RWPE2 (cell line): ENCODE results near the gene VWA2.

ENCODE experiments used
- ATAC-seq: fragments of 200-7000 bp; cut with Tn5 transposase; 3 replicates; pipeline ENCODE4 v1.9.1; 2021; ENCODE audit warnings: low read depth
- DNase-seq: peaks from one replicate; pipeline ENCODE4 v3.0.0-alpha.2; 2020; ENCODE audit warnings: low spot score
- H3K27ac ChIP-seq: fragments of 450-650 bp; 2 replicates; pipeline ENCODE4 v1.5.1; 2017; ENCODE audit warnings: mild to moderate bottlenecking; ENCODE audit not compliant: poor library complexity, severe bottlenecking
- H3K27me3 ChIP-seq: fragments of 250-450 bp; sonication (Bioruptor Pico); 2 replicates; pipeline ENCODE4 v1.5.1; 2021; ENCODE audit warnings: mild to moderate bottlenecking, moderate library complexity; ENCODE audit not compliant: insufficient read depth, poor library complexity, severe bottlenecking
- H3K36me3 ChIP-seq: fragments of 250-450 bp; sonication (Bioruptor Pico); 2 replicates; pipeline ENCODE4 v1.5.1; 2020; ENCODE audit warnings: low read depth, mild to moderate bottlenecking, moderate library complexity
- H3K4me1 ChIP-seq: fragments of 250-450 bp; sonication (Bioruptor Pico); 2 replicates; pipeline ENCODE4 v1.5.1; 2021; ENCODE audit warnings: mild to moderate bottlenecking, moderate library complexity; ENCODE audit not compliant: insufficient read depth, poor library complexity, severe bottlenecking
- H3K4me3 ChIP-seq: fragments of 250-450 bp; sonication (Bioruptor Pico); 2 replicates; pipeline ENCODE4 v1.5.1; 2021; ENCODE audit warnings: mild to moderate bottlenecking, moderate library complexity; ENCODE audit not compliant: severe bottlenecking
- H3K9me3 ChIP-seq: fragments of 250-450 bp; sonication (Bioruptor Pico); 2 replicates; pipeline ENCODE4 v1.5.1; 2021; ENCODE audit warnings: mild to moderate bottlenecking, moderate library complexity; ENCODE audit not compliant: severe bottlenecking
- TF ChIP-seq, protein P1 (sequence below): fragments of 450-650 bp; IDR thresholded peaks from one replicate; pipeline ENCODE4 v1.5.1; 2017; ENCODE audit warnings: mild to moderate bottlenecking, moderate library complexity; ENCODE audit not compliant: poor library complexity, severe bottlenecking

Gene VWA2

DNA sequence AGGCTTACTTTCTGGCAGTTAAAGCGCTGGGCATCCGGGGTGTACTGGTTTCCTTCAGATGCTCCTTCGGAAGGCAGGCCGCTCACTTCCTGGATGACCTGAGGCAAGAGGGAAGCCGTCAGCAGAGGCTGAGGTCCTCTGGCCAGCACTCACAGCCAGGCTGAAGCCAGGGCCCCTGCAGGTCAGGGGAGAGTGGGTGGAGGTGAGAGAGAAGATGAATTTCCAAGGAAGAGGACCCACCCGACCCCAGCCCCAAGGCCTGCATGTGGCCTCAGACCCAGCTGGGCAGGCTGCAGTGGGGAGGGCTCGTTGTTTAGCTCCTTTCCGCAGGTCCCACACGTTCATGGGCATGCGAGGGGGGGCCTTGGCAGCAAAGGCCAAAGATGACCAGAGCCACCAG, 71.3 kb downstream of the VWA2 start:
- H3K4me1 ChIP-seq: peaks cover 15% of the 10 kb centered on the region
- TF ChIP-seq, protein P1, sequence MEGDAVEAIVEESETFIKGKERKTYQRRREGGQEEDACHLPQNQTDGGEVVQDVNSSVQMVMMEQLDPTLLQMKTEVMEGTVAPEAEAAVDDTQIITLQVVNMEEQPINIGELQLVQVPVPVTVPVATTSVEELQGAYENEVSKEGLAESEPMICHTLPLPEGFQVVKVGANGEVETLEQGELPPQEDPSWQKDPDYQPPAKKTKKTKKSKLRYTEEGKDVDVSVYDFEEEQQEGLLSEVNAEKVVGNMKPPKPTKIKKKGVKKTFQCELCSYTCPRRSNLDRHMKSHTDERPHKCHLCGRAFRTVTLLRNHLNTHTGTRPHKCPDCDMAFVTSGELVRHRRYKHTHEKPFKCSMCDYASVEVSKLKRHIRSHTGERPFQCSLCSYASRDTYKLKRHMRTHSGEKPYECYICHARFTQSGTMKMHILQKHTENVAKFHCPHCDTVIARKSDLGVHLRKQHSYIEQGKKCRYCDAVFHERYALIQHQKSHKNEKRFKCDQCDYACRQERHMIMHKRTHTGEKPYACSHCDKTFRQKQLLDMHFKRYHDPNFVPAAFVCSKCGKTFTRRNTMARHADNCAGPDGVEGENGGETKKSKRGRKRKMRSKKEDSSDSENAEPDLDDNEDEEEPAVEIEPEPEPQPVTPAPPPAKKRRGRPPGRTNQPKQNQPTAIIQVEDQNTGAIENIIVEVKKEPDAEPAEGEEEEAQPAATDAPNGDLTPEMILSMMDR: no peak
- no peaks in the 10 kb centered on the region for H3K27me3 ChIP-seq
- H3K4me3 ChIP-seq: no peak overlapping the region
- no peak for ATAC-seq
- no peaks in the 10 kb centered on the region for H3K9me3 ChIP-seq
- DNase-seq: no peak
- H3K36me3 ChIP-seq: no peaks in the 10 kb centered on the region; the same call in 1 of the 2 replicates
- no peak overlapping the region for H3K27ac ChIP-seq

DNA sequence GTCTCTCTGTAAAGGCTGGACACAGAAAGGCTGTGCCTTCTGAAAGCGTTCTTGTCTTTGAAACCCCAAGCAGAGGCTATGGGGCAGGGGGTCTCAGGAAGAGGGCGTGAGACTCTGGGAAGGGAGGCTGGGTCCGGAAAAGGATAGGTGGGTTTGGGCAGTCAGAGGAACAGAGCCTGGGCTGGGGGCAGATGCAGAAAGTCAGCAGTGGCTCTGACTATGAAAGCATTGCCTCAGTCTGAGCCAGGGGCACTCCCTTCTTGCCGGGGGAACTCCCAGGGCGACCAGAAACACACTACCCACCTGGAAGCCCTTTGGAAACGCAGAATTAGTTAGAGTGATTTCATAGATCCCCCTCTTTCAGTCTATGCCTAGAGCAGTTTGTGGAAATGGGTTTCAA, 72.0 kb downstream of the VWA2 start:
- no peaks in the 10 kb centered on the region for H3K27me3 ChIP-seq
- H3K4me3 ChIP-seq: no peak overlapping the region
- TF ChIP-seq, protein P1: no peak
- no peak overlapping the region for H3K27ac ChIP-seq
- H3K4me1 ChIP-seq: peaks cover 15% of the 10 kb centered on the region
- no peaks in the 10 kb centered on the region for H3K9me3 ChIP-seq
- no peaks in the 10 kb centered on the region; the same call in 1 of the 2 replicates for H3K36me3 ChIP-seq
- ATAC-seq (no peak), DNase-seq (peak; percentile 26)

DNA sequence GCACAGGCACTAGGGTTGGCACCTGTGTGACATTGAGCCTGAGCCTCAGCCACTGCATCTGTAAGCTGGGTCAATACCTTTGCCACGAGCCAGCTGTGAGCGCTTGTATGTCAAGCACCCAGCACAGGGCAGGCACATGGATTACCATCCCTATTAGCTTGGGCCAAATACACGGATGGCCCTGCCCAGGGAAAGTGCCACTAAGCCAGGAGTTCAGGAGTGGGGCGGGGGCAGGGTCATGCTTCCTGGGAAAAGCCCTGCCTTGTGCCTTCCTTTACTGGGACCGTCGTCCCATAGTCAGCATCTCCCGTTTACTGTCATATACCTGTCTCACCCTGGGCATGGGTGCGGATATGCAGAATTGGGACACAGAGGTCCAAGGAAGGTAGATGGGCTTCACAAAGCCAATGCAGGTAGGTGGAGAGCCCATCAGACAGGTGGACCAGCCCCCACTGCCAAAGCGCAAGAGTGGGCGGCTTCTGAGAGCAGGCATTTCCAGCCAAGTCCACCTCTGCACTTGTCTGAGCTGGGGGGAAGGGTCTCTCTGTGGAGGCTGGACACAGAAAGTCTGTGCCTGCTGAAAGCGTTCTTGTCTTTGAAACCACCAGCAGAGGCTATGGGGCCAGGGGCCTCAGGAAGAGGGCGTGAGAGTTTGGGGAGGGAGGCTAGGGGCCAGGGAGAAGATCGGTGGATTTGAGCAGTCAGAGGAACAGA, 72.6 kb downstream of the VWA2 start:
- ATAC-seq: no peak
- H3K4me3 ChIP-seq: no peak overlapping the region
- DNase-seq: peak; percentile 35
- H3K9me3 ChIP-seq: no peaks in the 10 kb centered on the region
- H3K27me3 ChIP-seq: no peaks in the 10 kb centered on the region
- no peak overlapping the region for H3K27ac ChIP-seq
- no peaks in the 10 kb centered on the region; the same call in 1 of the 2 replicates for H3K36me3 ChIP-seq
- TF ChIP-seq, protein P1: no peak
- peaks cover 12% of the 10 kb centered on the region for H3K4me1 ChIP-seq

DNA sequence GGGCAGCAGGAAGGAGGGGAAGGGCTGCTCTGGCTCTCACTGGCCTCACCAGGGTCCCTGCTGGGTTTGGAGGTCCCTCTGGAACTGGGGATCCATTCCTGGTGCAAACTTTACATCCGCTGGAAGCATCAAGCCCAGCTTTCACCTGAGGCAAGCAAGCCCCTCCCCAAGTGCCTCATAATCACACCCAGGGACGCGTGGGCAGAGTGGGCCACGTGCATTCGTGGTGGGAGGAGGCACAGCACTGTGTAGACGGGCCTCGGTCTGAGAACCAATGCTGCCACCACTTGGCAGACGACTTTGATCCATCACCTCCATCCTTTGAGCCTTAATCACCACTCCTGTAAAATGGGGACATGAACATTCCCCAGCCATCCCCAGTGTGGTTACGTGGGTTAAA, 74.1 kb downstream of the VWA2 start:
- no peak for ATAC-seq
- no peak overlapping the region for H3K27ac ChIP-seq

DNA sequence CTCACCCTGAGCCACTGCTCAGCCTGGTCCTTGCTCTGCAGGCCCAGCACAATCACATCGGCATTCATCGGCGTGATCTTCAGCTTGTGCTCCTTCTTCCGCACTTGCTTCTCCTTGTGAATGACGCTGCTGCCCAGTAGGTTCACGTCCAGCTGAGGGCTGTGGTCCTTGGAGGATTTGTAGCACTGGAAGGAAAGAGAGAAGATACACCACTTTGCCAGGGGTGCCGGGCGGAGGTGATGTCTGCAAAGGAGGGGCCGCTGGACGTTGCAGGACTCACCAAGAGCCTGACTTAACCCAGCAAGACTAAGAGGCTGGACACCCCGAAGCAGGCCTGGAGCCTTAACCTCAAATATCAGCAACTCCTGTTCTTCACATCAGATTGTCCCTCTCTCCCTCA, 74.8 kb downstream of the VWA2 start:
- Histone ChIP-seq H3K9me3 (no peaks in the 10 kb centered on the region), H3K27me3 (no peaks in the 10 kb centered on the region), H3K4me3 (no peak overlapping the region), H3K27ac (no peak overlapping the region), H3K36me3 (no peaks in the 10 kb centered on the region; the same call in 1 of the 2 replicates), H3K4me1 (peaks cover 5% of the 10 kb centered on the region)
- ATAC-seq (no peak), DNase-seq (peak; percentile 45)
- TF ChIP-seq, protein P1: no peak

More for the DNA sequence above, 74.1 kb downstream of the VWA2 start:
- peaks cover 5% of the 10 kb centered on the region for H3K4me1 ChIP-seq
- no peaks in the 10 kb centered on the region; the same call in 1 of the 2 replicates for H3K36me3 ChIP-seq
- no peaks in the 10 kb centered on the region for H3K9me3 ChIP-seq
- H3K4me3 ChIP-seq: no peak overlapping the region
- H3K27me3 ChIP-seq: no peaks in the 10 kb centered on the region
- peak; percentile 26 for DNase-seq
- TF ChIP-seq, protein P1: no peak
